SK-N-MC (cell line): Measurements from ENCODE around the gene TSTD2.
A peak's percentile ranks its signal among the peaks of the same experiment; 100 is the strongest.
"Not testable (repeated sequence)": the region's sequence is repeated elsewhere in the genome, so short reads cannot be mapped to it uniquely, and the experiment has no call there.

Experiments
- DNase-seq: peaks from one replicate; pipeline ENCODE4 v3.0.0-alpha.2; 2011; ENCODE audit warnings: low read depth, low spot score
- H3K27ac ChIP-seq: fragments of 200-600 bp; sonication (generic); 2 replicates; pipeline ENCODE4 v1.5.1; 2016; ENCODE audit warnings: mixed run types
- H3K36me3 ChIP-seq: fragments of 200-600 bp; sonication (generic); 2 replicates; pipeline ENCODE4 v1.6.1; 2017; ENCODE audit warnings: antibody characterized with exemption, low read length, mixed read lengths; ENCODE audit not compliant: insufficient read depth
- H3K4me3 ChIP-seq: fragments of 200-600 bp; sonication (generic); 2 replicates; pipeline ENCODE4 v1.5.1; 2016
- H3K9ac ChIP-seq: fragments of 200-600 bp; sonication (generic); 2 replicates; pipeline ENCODE4 v1.8.0; 2017; ENCODE audit warnings: mixed run types, mixed read lengths; ENCODE audit not compliant: insufficient read length
- H3K9me3 ChIP-seq: fragments of 200-600 bp; sonication (generic); 2 replicates; pipeline ENCODE4 v1.6.1; 2017; ENCODE audit warnings: low read depth, mild to moderate bottlenecking, antibody characterized with exemption, low read length, moderate library complexity, mixed read lengths
- EZH2 ChIP-seq: fragments of 200-600 bp; sonication (generic); IDR thresholded peaks from one replicate; pipeline ENCODE4 v1.6.1; 2017; ENCODE audit warnings: antibody characterized with exemption
- FOXP2 ChIP-seq: optimal IDR thresholded peaks from 2 replicates; pipeline ENCODE3; 2011; ENCODE audit warnings: mild to moderate bottlenecking, moderate library complexity; ENCODE audit not compliant: insufficient read depth; ENCODE audit errors: extremely low read length, control extremely low read depth
- POLR2AphosphoS5 ChIP-seq: IDR thresholded peaks from 2 replicates; pipeline ENCODE4 v1.6.1; 2012; ENCODE audit warnings: mild to moderate bottlenecking, low read depth, low read length, borderline replicate concordance

The TSTD2 gene

DNA sequence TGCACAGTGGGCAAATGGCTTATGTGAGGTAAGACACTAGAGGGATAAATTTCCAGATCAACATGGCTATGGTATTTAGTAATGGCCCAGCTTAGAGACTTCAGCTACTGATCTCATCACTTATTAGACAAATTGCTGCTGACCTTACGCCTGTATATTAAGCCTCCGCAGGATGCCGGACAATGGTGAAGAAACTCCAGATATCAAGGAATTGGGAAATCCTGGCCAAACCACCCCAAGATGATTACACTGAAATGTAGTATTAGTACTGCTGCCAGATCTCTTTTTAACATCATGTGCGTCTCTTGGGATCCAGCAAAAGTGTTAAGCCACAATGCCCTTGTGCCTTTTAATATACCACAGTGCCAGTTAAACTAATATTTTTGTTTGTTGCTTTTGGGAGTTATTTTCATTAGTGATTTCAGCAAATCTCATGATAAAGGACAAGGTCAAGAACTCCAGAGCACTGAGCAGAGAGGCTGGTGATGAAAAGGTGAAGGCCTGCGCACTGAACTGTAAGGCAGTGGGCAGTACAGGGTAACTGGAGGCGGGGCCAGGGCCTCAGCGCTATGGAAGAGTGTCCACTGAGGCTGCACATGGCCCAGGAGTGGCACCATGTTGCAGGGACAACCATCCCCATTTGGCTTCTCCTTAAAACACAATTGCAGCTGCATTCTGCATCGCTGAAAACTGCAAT lies 32.5 kb downstream of the TSTD2 start:
- no peak for TF ChIP-seq POLR2AphosphoS5
- H3K27ac ChIP-seq = no peak overlapping the region
- no peak for DNase-seq
- no peak overlapping the region for H3K9ac ChIP-seq
- no peaks in the 10 kb centered on the region for H3K9me3 ChIP-seq
- H3K4me3 ChIP-seq = no peak overlapping the region
- peaks cover 42% of the 10 kb centered on the region for H3K36me3 ChIP-seq

- H3K9me3 ChIP-seq = no peaks in the 10 kb centered on the region
- no peak overlapping the region for H3K9ac ChIP-seq
- no peak overlapping the region for H3K27ac ChIP-seq
- H3K4me3 ChIP-seq = no peak overlapping the region
- peaks cover 30% of the 10 kb centered on the region for H3K36me3 ChIP-seq
- no peak for DNase-seq
- TF ChIP-seq FOXP2 (no peak), POLR2AphosphoS5 (no peak), EZH2 (no peak)
Observed at GRCh38 chr9:97599314-97599846, 33.8 kb downstream of the TSTD2 start.

- Histone ChIP-seq H3K4me3 (no peak overlapping the region), H3K27ac (no peak overlapping the region), H3K36me3 (peaks cover 26% of the 10 kb centered on the region; the same call in 1 of the 2 replicates), H3K9me3 (no peaks in the 10 kb centered on the region), H3K9ac (no peak overlapping the region)
- TF ChIP-seq POLR2AphosphoS5 (no peak; the same call in 1 of the 2 replicates), FOXP2 (no peak), EZH2 (no peak)
- DNase-seq = peak; percentile 39
Observed at GRCh38 chr9:97598461-97599288, 34.5 kb downstream of the TSTD2 start.

DNA sequence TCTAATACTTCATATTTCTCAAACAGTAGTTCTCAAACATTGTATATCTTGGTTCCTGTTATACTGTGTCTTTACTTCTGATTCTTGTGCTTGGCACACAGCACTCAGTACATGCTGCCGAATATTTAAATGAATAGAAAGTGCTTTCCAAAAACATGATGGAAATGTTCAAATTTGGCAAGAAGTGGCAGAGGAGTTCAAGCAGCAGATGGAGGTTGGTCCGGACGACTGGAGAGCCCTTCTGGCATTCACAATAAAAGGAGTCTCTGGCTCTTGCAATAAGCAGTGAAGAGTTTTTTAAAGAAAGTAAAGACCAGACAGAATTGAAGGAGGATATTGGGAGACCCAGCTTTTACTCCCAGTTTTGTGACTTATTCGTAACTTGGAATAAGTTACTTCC lies 36.3 kb downstream of the TSTD2 start:
- Histone ChIP-seq H3K27ac (no peak overlapping the region), H3K36me3 (peaks cover 11% of the 10 kb centered on the region; the same call in 1 of the 2 replicates), H3K4me3 (no peak overlapping the region), H3K9me3 (no peaks in the 10 kb centered on the region), H3K9ac (no peak overlapping the region)
- DNase-seq = no peak
- TF ChIP-seq EZH2 = no peak
- TF ChIP-seq POLR2AphosphoS5 = no peak
- TF ChIP-seq FOXP2 = no peak

DNA sequence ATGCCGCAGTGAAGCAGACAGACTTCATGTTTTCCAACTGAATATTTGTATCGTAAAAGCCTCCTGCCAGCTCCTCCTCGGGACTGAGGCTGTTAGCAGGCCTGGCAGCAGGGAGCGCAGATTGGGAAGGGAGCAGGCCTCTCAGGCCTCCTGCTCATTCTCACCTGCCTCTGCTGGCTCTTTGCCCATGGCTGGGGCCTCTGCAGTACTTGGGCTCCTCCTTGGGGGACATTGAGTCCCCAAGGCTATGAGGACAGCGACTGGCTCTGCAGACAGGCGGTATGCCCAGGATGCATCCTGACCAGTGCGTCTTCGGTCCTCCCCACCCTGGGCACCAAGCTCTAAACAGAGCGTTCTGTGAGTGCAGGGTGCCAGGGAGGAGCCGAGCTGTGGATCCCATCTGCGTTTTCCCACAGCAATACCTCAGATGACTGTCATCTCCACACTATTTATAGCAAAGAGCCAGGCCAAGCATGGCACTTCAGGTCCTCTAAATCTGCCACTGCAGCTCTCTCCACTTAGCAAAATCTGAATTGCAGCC lies 38.7 kb downstream of the TSTD2 start:
- Histone ChIP-seq H3K4me3 (no peak overlapping the region), H3K9ac (no peak overlapping the region), H3K36me3 (no peaks in the 10 kb centered on the region), H3K27ac (no peak overlapping the region), H3K9me3 (no peaks in the 10 kb centered on the region)
- no peak for DNase-seq
- TF ChIP-seq POLR2AphosphoS5 (no peak), EZH2 (no peak), FOXP2 (no peak)

DNA sequence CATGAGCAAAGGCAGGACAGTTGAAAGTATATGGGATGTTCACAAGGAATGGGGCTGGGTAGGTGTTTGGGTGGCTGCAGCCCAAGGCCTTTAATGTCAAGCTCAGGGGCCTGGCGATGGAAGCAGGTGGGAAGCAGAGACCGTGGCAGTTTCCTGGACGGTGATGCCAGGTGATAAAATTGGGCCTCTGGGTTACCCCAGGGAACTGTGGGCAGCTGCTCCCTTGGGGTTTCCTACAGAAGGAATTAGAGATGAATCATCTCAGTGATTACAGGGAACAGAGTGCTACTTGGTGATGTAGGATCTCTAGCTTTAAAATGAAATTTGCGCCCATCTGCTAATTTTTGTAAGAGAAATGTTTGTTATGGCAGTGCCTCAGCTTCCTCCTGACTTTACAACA lies 39.2 kb downstream of the TSTD2 start:
- H3K27ac ChIP-seq = no peak overlapping the region
- no peaks in the 10 kb centered on the region for H3K36me3 ChIP-seq
- no peaks in the 10 kb centered on the region for H3K9me3 ChIP-seq
- DNase-seq = no peak
- TF ChIP-seq EZH2 (no peak), POLR2AphosphoS5 (no peak), FOXP2 (no peak)
- no peak overlapping the region for H3K4me3 ChIP-seq
- H3K9ac ChIP-seq = no peak overlapping the region

- Histone ChIP-seq H3K27ac (no peak overlapping the region), H3K9ac (no peak overlapping the region), H3K4me3 (no peak overlapping the region), H3K9me3 (no peaks in the 10 kb centered on the region), H3K36me3 (no peaks in the 10 kb centered on the region)
- DNase-seq = no peak
- TF ChIP-seq POLR2AphosphoS5 = no peak
Observed at GRCh38 chr9:97592126-97592525, 41.0 kb downstream of the TSTD2 start.

GRCh38 chr9:97591535-97591934 lies 41.6 kb downstream of the TSTD2 start:
- Histone ChIP-seq H3K36me3 (no peaks in the 10 kb centered on the region), H3K27ac (no peak overlapping the region), H3K9ac (no peak overlapping the region), H3K9me3 (no peaks in the 10 kb centered on the region), H3K4me3 (no peak overlapping the region)
- no peak for DNase-seq
- no peak for TF ChIP-seq FOXP2
- no peak for TF ChIP-seq POLR2AphosphoS5
- no peak for TF ChIP-seq EZH2

DNA sequence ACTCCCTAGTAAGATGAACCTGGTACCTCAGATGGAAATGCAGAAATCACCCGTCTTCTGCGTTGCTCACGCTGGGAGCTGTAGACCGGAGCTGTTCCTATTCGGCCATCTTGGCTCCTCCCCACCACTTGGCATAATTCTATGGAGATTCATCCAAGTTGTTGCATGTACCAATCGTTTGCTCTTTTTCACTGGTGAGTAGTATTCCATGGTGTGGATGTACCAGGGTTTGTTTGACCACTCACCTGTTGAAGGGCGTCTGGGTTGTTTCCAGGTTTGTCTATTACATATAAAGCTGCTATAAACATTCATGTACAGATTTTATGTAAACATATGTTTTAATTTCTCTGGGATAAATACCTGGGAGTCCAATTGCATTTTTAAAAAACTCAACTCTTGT lies 46.3 kb downstream of the TSTD2 start:
- not testable (repeated sequence) for H3K9me3 ChIP-seq, H3K27ac ChIP-seq, DNase-seq, H3K4me3 ChIP-seq, H3K36me3 ChIP-seq, H3K9ac ChIP-seq

DNA sequence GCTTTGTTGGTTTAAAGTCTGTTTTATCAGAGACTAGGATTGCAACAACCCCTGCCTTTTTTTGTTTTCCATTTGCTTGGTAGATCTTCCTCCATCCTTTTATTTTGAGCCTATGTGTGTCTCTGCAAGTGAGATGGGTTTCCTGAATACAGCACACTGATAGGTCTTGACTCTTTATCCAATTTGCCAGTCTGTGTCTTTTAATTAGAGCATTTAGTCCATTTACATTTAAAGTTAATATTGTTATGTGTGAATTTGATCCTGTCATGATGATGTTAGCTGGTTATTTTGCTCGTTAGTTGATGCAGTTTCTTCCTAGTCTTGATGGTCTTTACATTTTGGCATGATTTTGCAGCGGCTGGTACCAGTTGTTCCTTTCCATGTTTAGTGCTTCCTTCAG lies 48.4 kb downstream of the TSTD2 start:
- H3K36me3 ChIP-seq, DNase-seq, H3K9ac ChIP-seq, H3K9me3 ChIP-seq, H3K4me3 ChIP-seq, H3K27ac ChIP-seq: not testable (repeated sequence)

DNA sequence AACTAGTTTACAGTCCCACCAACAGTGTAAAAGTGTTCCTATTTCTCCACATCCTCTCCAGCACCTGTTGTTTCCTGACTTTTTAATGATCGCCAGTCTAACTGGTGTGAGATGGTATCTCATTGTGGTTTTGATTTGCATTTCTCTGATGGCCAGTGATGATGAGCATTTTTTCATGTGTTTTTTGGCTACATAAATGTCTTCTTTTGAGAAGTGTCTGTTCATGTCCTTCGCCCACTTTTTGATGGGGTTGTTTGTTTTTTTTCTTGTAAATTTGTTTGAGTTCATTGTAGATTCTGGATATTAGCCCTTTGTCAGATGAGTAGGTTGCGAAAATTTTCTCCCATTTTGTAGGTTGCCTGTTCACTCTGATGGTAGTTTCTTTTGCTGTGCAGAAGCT lies 51.6 kb downstream of the TSTD2 start:
- H3K36me3 ChIP-seq, H3K9me3 ChIP-seq, H3K27ac ChIP-seq, H3K4me3 ChIP-seq, H3K9ac ChIP-seq, DNase-seq: not testable (repeated sequence)
